Measurements from ENCODE around the gene GPS2.

Gene GPS2

DNA sequence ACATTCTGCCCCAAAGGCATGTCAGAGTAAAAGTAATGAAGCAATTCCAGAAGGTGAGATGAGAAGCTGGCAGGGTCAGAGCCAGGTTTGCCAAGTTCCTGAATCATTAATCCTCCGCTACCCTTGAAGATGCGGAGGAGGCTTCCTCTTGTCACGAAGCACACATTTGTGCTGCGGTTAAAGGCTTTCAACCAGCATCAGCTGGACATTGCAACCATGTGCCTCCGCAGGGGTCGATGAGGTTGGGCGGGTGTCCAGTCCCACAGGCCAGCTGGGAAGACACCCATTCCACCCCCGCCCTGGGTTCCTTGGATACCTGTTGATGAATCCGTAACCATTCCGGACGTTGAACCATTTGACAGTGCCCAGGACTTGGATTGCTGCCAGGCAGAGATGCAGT, 22.0 kb downstream of the GPS2 start:
- DNase-seq (ENCODE audit: low spot score) = no peak

DNA sequence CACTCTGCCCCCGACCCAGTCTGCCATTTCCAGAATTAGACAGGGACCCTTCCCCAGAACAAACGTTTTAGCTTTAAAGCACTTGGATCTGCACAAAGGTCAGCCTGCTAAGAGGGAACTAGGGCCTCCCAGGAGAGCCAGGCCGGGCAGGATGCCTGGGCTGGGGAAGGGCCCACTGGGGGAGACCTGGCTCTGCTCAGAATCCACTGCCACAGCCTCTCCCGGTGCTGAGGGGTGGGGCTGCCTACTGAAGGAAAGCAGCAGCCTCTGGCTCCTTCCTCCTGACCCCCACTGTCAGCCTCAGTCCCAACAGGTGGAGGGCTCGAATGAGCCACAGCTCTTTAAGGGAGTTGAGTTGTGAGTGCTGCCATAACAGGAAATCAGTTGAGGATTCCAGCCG, 22.4 kb downstream of the GPS2 start:
- no peak for DNase-seq (ENCODE audit: low spot score)

GRCh38 chr17:7292194-7292593, 23.0 kb downstream of the GPS2 start:
- no peak for DNase-seq (ENCODE audit: low spot score)

- no peak for DNase-seq (ENCODE audit: low spot score)
Observed at GRCh38 chr17:7290685-7291084, 24.5 kb downstream of the GPS2 start.

DNA sequence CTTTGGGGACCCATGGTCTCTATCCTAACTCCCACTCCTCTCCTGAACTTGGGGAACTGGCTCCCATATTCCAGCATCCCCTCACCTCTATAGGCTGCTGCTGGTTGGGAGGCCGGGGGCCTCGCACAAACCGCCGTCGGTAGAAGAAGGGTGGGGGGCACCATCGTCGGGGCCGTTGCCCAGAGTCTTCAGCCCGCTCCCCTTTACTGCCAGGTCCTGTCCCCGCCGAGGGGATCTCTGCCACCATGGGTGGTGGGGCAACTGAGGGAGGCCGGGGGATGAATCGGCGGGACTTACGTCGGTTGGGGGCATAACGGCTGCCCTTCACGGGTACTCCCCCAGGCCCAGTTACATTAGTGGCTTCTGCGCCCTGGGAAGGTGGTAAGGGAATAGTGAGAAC, 25.0 kb downstream of the GPS2 start:
- no peak for DNase-seq (ENCODE audit: low spot score)

DNA sequence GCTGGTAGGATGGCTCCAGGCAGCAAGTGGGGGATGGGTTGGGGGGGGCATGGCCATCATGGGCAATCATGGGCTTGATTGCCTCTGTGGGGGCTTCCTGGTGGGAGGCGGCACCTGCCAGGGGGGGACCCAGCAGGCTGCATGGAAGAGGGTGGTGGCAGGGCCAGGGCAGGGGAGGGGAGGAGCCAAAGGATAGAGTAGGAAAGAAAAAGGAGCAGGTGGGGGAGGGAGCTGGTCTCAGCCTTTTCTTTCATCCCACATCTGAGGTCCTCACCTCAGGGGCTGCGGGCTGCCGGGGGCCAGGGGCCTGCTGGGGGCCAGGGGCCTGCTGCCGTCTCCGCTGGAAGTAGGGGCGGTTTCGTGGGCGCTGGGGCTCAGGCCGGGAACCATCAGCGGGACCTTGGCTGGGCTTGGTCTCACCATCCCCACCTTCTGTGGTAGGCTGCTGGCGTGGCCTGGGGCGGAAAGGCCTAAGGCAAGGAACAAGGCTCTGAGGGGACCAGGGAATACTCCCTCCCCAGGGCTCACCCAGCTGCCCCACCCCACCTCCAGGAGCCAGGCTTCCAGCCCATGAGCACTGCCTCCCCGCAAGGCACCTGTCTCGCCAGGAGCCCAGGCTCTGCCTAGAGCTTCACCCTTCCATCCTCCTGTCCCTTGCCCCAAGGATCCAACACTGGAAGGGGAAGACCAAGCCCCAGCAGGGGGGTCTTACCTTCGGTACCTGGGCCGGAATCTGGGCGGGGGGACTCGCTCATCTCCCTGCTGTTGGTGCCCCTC, 25.7 kb downstream of the GPS2 start:
- no peak for DNase-seq (ENCODE audit: low spot score)

DNA sequence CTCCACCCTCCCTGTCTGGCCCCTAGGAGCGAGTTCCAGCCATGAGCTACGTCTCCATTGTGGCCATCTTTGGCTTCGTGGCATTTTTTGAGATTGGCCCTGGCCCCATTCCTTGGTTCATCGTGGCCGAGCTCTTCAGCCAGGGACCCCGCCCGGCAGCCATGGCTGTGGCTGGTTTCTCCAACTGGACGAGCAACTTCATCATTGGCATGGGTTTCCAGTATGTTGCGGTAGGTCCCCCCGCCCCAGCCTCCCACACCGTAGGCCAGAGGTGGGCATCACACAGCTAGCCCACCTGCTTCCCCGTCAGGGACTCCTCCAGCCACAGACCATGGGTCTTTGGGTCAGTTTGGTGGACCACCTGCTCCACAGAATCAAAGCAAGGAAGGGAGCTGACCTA, 29.5 kb downstream of the GPS2 start:
- no peak for DNase-seq (ENCODE audit: low spot score)

- no peak for DNase-seq (ENCODE audit: low spot score)
Observed at GRCh38 chr17:7284911-7285310, 30.2 kb downstream of the GPS2 start.

DNA sequence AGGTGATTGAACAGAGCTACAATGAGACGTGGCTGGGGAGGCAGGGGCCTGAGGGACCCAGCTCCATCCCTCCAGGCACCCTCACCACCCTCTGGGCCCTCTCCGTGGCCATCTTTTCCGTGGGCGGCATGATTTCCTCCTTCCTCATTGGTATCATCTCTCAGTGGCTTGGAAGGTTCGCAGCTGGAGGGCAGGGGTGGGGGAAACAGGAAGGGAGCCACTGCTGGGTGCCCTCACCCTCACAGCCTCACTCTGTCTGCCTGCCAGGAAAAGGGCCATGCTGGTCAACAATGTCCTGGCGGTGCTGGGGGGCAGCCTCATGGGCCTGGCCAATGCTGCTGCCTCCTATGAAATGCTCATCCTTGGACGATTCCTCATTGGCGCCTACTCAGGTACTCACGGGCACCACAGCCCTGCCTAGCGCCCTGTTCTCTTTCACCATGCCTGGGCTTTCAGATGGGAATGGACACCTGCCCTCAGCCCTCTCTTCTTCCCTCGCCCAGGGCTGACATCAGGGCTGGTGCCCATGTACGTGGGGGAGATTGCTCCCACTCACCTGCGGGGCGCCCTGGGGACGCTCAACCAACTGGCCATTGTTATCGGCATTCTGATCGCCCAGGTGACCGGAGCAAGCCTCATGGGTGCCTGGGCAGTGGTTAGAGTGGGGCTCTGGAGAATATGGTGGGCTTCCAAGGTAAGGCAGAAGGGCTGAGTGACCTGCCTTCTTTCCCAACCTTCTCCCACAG, 31.5 kb downstream of the GPS2 start:
- no peak for DNase-seq (ENCODE audit: low spot score)

GRCh38 chr17:7282752-7283321, 32.3 kb downstream of the GPS2 start:
- DNase-seq (ENCODE audit: low spot score) = no peak

GRCh38 chr17:7281953-7282751, 33.0 kb downstream of the GPS2 start:
- no peak for DNase-seq (ENCODE audit: low spot score)

- DNase-seq (ENCODE audit: low spot score) = peak; percentile 92
Observed at GRCh38 chr17:7281074-7281952, 33.8 kb downstream of the GPS2 start, which contains the start of gene SLC2A4. TSS of gene SLC2A4 (plus strand) at chr17:7281718. CDS start at chr17:7281935, 217 bp downstream.

DNA sequence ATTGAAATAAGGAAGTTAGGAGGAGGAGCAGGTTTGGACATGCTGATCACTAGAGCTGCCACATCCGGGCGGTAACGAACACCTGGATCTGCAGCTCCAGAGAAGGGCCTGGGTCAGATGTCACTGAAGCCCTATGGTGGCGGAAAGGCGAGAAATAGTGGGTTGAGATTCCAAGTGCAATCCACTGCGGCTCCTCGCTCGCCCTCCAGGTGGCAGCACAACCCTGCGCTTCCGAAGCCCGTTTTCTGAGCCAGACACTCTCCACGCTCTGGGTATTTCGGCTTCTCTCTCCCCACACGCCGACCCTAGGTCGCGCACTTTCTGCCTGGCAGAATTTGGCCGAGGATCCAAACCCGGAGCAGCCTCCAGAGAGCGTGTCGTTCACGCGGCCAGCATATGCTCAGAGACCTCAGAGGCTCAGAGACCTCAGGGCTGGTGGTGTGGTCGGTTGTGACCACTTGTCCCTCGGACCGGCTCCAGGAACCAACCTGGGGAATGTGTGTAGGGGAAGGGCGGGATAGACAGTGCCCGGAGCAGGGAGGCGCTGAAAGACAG, 34.6 kb downstream of the GPS2 start:
- peak; percentile 87 for DNase-seq (ENCODE audit: low spot score)

DNA sequence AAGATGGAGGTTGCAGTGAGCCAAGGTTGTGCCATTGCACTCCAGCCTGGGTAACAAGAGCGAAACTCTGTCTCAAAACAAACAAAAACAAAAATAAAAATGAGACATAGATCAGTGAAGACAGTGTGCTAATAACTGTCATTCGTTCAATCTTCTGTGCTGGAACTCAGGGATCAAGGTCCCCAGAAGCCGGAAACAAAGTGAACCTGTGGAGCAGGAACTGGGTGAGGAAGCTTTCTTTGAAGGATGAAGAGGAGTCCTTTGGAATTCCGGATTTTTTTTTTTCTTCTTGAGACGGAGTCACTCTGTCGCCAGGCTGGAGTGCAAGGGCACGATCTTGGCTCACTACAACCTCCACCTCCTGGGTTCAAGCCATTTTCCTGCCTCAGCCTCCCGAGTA, 35.7 kb downstream of the GPS2 start:
- DNase-seq (ENCODE audit: low spot score) = no peak

DNA sequence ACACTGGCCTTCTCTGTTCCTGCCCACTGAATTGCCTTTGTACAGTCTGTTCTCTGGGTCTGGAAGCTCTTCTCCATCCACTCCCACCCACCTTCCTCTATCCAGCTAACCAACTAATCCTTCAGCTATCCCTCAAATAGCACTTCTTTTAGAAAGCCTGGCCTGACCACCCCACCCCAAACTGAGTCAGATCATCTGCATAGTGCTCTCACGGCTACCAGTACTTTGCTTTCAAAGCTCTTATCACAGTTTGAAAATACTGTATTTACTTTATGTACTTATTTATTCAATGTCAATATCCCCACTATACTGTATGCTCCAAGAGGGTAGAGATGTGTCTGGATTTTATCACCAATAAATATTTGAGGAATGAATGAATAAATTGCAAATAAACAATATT, 48.4 kb downstream of the GPS2 start:
- no peak for DNase-seq (ENCODE audit: low spot score)

GRCh38 chr17:7263801-7264078, 51.4 kb downstream of the GPS2 start:
- DNase-seq (ENCODE audit: low spot score) = no peak

DNA sequence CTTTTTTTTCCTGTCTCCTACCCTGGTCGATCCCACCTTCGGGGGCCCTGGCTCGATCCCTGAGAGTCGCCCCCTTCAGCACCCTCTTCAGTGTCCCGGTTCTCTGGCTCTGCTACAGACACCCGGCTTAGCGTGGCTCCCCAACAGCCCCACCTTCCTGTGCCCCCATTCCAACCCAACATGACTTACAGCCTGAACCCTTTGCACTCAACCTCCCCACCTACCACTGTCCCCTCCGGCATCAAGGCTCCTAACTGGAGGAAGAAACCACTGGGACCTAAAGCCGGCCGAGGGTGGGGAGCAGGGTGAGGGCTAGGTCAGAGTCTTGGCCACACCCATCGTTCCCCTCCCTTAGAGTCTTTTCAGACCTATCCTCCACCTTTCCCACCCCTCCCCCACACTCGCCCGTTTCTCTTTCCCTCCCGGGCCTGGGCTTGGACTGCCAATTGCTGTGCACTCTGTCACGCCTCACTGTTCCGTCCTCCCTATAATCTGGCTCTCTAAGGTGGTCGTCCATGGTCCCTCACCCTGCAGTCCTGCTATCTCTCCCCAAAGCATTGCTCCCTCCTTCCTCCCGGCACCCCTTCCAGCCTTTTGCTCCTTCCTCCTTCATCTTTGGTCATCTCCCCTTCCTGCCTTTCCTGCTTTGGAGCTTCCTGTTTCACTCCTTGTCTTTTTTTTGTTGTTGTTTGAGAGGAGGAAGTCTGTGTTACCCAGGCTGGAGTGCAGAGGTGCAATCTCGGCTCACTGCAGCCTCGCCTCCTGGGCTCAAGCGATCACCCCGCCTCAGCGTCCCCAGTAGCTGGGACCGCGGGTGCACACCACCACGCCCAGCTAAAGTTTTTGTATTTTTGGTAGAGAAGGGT, 52.0 kb downstream of the GPS2 start:
- no peak for DNase-seq (ENCODE audit: low spot score)

All from left forelimb (tissue), 1 donor.